ENCODE results near the gene B3GALT5.

DNA sequence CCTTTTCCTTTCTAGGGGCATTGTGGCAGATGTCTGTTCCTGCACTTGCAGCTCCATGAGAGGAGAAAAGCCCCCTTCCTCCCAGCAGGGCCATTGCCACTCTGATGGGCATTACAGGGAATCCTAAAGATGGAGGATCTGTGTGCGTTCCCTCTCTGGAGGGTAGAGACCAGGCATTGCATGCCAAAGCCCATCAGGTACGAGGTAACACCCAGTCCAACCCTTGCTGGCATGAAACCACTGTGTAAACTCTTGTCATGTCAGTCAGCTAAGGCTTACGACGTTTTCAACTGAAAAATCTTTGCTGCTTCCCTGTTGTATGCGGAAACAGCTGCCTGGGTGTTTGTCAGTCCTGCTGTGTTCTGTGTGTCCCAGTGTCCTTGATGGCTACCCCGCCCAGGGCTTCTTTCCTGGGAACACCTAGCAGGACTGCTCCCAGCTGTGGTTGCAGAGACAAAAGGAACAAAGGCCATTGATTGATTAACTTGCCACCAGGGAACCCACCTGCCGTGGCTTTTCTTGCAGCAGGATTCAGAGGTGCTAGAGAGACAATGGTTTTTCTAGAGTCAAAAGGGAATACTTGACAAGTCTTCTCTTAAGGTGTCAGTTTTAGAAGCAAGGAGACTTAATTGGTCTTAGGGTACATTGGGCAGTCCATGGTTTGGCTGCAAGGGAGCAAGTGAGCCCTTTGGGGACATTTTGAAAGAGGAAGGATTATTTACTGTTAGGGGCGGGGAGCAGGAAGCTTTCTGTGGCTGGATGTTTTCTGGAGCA is 24.6 kb downstream of the B3GALT5 start:
- TF ChIP-seq POLR2A (IDR thresholded peaks at IDR 0.05) = no peak
- TF ChIP-seq, protein P1, sequence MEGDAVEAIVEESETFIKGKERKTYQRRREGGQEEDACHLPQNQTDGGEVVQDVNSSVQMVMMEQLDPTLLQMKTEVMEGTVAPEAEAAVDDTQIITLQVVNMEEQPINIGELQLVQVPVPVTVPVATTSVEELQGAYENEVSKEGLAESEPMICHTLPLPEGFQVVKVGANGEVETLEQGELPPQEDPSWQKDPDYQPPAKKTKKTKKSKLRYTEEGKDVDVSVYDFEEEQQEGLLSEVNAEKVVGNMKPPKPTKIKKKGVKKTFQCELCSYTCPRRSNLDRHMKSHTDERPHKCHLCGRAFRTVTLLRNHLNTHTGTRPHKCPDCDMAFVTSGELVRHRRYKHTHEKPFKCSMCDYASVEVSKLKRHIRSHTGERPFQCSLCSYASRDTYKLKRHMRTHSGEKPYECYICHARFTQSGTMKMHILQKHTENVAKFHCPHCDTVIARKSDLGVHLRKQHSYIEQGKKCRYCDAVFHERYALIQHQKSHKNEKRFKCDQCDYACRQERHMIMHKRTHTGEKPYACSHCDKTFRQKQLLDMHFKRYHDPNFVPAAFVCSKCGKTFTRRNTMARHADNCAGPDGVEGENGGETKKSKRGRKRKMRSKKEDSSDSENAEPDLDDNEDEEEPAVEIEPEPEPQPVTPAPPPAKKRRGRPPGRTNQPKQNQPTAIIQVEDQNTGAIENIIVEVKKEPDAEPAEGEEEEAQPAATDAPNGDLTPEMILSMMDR (IDR thresholded peaks at IDR 0.05) = no peak

Measured in adrenal gland (tissue), 5 donors.